Gastroesophageal sphincter (tissue), 4 donors: Measurements from ENCODE around the gene GRIA4. TPM values are rescaled to one million over a fixed set of nuclear protein-coding genes. Genes with fewer than 3 reads are reported as not detected.
"Not testable (repeated sequence)": the region's sequence is repeated elsewhere in the genome, so short reads cannot be mapped to it uniquely, and the experiment has no call there.

Experiments used
- ATAC-seq: fragments of 150-250 bp; one replicate; pipeline ENCODE4 v1.9.1; 2016; ENCODE audit warnings: mild to moderate bottlenecking, moderate library complexity
- H3K27ac ChIP-seq, 4 donors: fragments of 200-600 bp; sonication (generic) in 3 of 4; 1 replicate in 3 of 4; 2 replicates in 1 of 4; pipeline ENCODE4 v1.5.1; 2016 to 2019
- H3K27me3 ChIP-seq: fragments of 200-600 bp; sonication (generic); one replicate; pipeline ENCODE4 v1.5.1; 2019
- H3K36me3 ChIP-seq, 2 donors: fragments of 200-600 bp; sonication (generic); one replicate each; pipeline ENCODE4 v1.5.1; 2019; ENCODE audit warnings: control low read depth in 1 of 2
- H3K4me1 ChIP-seq, 3 donors: fragments of 200-600 bp; sonication (generic); 1 replicate in 2 of 3; 2 replicates in 1 of 3; pipeline ENCODE4 v1.5.1; 2016 to 2019; ENCODE audit warnings: control low read depth in 2 of 3
- H3K4me3 ChIP-seq, 2 donors: fragments of 200-600 bp; sonication (generic); one replicate each; pipeline ENCODE4 v1.5.1; 2019; ENCODE audit warnings: mild to moderate bottlenecking in 1 of 2, moderate library complexity in 1 of 2
- H3K9me3 ChIP-seq, 3 donors: fragments of 200-600 bp; sonication (generic); one replicate each; pipeline ENCODE4 v1.5.1; 2017 to 2019; ENCODE audit warnings: control low read depth in 2 of 3
- EP300 ChIP-seq: sonication (generic); formaldehyde crosslinking; IDR thresholded peaks from one replicate; pipeline ENCODE4 v1.6.1; 2017; ENCODE audit warnings: antibody characterized with exemption, mild to moderate bottlenecking
- POLR2A ChIP-seq, 2 donors: fragments of 450-650 bp; IDR thresholded peaks; one replicate each; pipeline ENCODE4 v1.6.1; 2017; ENCODE audit warnings: antibody characterized with exemption in 2 of 2, mild to moderate bottlenecking in 2 of 2, moderate library complexity in 1 of 2
- POLR2AphosphoS5 ChIP-seq: sonication (generic); formaldehyde crosslinking; IDR thresholded peaks from one replicate; pipeline ENCODE4 v1.6.1; 2017; ENCODE audit warnings: antibody characterized with exemption
- WGBS, 2 donors: methylation state at CpG; one replicate each; pipeline ENCODE4 v1.1.5; 2018; ENCODE audit warnings: low coverage in 1 of 2; 5-methylcytosine and 5-hydroxymethylcytosine counted together
- total RNA-seq, 4 donors: library from RNA; depleted of rRNA; stranded (reverse); fragments of >200 nt; gene quantifications; one replicate each; pipeline ENCODE4 v1.1.0, GENCODE V29; 2016
- TF ChIP-seq, protein P1 (sequence below), 4 experiments: fragments of 200-600 bp in 2 of 4; fragments of 450-650 bp in 2 of 4; sonication (generic) in 1 of 4; IDR thresholded peaks; one replicate each; pipeline ENCODE4 v1.5.1; 2017 to 2019; ENCODE audit warnings: antibody characterized with exemption in 4 of 4, mild to moderate bottlenecking in 2 of 4, moderate library complexity in 2 of 4

Gene GRIA4
- total RNA-seq, 4 donors from 2014 or later: 0.47 to 1.2 TPM; not detected in 2

DNA sequence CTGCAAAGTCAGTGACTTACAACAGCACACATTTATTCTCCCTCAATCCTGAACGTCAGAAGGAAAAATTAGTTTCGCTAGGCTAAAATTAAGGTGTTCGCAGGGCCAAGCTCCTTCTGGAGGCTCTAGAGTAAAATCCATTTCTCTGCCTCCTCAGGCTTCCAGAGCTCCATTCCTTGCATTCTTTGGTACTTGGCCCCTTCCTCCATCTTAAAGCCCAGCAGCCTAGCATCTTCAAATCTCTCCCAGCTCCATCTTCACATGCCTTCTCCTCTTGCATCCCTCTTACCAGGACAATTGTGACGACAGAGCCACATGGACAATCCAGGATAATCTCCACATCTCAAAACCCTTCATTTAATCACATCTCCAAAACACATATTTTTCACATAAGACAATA, 165.0 kb downstream of the GRIA4 start:
- ATAC-seq: no peak
- H3K4me1 ChIP-seq: no peaks in the 10 kb centered on the region
- H3K9me3 ChIP-seq: no peaks in the 10 kb centered on the region
- TF ChIP-seq POLR2A (IDR thresholded peaks at IDR 0.05): no peak
- no peaks in the 10 kb centered on the region for H3K36me3 ChIP-seq
- 78 to 84% methylated on average over 4 of the region's 4 CpGs for WGBS, 2 donors
- H3K4me3 ChIP-seq: no peak overlapping the region
- no peaks in the 10 kb centered on the region for H3K27me3 ChIP-seq
- H3K27ac ChIP-seq: no peak overlapping the region

DNA sequence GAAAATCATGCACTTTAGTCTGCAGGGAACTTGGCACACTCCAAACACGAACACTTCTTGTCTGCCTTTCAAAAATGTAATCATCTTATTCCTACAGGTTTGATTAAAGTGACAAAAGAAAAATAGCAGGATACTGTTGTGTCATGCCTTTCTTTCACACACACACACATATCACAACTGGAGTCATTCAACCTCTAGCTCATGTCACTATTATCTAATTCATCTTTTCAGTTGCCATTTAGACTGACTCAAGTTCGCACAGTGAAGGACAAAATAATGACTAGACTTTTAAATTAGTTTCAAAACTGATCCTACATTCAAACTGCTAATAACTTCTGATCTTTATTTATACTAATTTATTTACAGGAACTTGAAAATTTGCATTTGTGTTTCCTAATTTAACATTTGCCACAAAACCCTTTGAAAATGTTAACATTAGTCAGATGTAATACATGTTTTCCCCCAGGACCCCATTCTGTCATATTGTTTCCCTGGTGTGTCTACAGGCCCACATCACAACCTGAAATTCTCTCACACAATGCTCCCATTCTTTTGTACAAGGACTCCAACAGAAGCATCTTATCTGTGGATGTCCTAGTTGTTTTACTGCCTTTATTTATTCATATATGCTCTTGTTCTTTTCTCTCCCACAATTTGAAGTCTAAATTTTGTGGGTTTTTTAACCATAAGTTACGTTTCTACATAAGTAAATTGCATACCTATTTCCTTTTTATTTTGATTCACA, 171.1 kb downstream of the GRIA4 start:
- H3K27ac ChIP-seq: no peak overlapping the region
- no peaks in the 10 kb centered on the region for H3K9me3 ChIP-seq
- H3K4me1 ChIP-seq: no peaks in the 10 kb centered on the region
- no peak for ATAC-seq
- TF ChIP-seq, protein P1, sequence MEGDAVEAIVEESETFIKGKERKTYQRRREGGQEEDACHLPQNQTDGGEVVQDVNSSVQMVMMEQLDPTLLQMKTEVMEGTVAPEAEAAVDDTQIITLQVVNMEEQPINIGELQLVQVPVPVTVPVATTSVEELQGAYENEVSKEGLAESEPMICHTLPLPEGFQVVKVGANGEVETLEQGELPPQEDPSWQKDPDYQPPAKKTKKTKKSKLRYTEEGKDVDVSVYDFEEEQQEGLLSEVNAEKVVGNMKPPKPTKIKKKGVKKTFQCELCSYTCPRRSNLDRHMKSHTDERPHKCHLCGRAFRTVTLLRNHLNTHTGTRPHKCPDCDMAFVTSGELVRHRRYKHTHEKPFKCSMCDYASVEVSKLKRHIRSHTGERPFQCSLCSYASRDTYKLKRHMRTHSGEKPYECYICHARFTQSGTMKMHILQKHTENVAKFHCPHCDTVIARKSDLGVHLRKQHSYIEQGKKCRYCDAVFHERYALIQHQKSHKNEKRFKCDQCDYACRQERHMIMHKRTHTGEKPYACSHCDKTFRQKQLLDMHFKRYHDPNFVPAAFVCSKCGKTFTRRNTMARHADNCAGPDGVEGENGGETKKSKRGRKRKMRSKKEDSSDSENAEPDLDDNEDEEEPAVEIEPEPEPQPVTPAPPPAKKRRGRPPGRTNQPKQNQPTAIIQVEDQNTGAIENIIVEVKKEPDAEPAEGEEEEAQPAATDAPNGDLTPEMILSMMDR (IDR thresholded peaks at IDR 0.05): no peak
- TF ChIP-seq EP300 (no peak), POLR2AphosphoS5 (no peak), POLR2A (IDR thresholded peaks at IDR 0.05) (no peak)
- WGBS, 2 donors: 59 to 65% methylated on average over 3 of the region's 3 CpGs
- H3K4me3 ChIP-seq: no peak overlapping the region
- no peaks in the 10 kb centered on the region for H3K36me3 ChIP-seq
- H3K27me3 ChIP-seq: no peaks in the 10 kb centered on the region

DNA sequence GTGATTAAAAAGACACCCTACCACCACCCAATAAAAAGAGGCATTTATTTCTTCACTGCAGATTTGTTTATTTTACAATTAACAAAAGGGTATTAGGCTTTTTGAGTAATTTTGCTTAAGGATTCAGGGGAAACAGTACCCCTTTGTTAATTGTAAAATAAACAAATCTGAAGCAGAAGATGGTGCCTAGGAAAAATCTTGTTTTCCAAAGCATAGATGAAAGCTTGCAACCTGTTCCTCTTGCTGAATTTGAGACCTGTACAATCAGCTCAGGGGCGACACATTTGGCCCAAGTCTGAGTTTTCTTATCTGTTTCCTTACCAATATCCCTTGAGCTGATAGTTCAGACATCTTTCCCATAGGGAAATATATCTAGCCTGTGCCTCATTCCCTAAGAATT, 171.9 kb downstream of the GRIA4 start:
- no peaks in the 10 kb centered on the region for H3K36me3 ChIP-seq
- no peak for TF ChIP-seq POLR2A (IDR thresholded peaks at IDR 0.05)
- H3K9me3 ChIP-seq: no peaks in the 10 kb centered on the region
- 69 to 75% methylated on average over 1 of the region's 1 CpG for WGBS, 2 donors
- no peaks in the 10 kb centered on the region for H3K4me1 ChIP-seq
- ATAC-seq: no peak
- no peaks in the 10 kb centered on the region for H3K27me3 ChIP-seq
- H3K4me3 ChIP-seq: no peak overlapping the region
- H3K27ac ChIP-seq: no peak overlapping the region

DNA sequence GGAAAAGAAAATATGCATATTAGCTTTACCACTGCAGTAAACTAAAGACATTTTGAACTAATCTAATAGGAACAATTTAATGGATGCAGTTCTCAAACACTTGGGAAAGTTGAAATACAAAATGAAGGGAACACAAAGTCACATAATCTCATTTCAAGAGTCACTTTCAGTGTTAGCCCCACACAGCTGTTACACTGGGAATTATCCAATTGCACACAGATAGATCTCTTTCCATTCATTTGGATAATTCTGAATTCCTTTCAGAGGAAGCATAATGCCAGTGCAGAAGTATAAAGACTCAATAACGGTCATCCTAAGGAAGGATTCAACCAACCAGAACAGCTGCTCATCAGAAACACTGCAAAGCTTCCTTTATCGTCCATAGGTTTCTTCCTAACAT, 173.3 kb downstream of the GRIA4 start:
- 66 to 70% methylated on average over 2 of the region's 2 CpGs for WGBS, 2 donors
- no peaks in the 10 kb centered on the region for H3K4me1 ChIP-seq
- no peak for TF ChIP-seq POLR2AphosphoS5
- TF ChIP-seq EP300: no peak
- TF ChIP-seq, protein P1 (IDR thresholded peaks at IDR 0.05): no peak
- no peak for TF ChIP-seq POLR2A (IDR thresholded peaks at IDR 0.05)
- H3K27ac ChIP-seq: no peak overlapping the region
- H3K9me3 ChIP-seq: no peaks in the 10 kb centered on the region
- ATAC-seq: no peak
- H3K4me3 ChIP-seq: no peak overlapping the region
- no peaks in the 10 kb centered on the region for H3K27me3 ChIP-seq
- H3K36me3 ChIP-seq: no peaks in the 10 kb centered on the region

DNA sequence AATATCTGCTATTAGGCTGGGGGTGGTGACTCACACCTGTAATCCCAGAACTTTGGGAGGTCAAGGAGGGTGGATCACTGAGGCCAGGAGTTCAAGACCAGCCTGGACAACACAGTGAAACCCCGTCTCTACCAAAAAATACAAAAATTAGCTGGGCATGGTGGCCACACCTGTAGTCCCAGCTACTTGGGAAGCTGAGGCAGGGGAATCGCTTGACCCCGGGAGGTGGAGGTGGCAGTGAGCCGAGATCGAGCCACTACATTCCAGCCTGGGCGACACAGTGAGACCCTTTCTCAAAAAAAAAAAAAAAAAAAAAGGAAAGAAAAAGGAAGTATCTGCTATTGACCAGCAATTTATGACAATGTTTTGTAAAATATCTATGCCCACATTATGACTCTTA, 176.0 kb downstream of the GRIA4 start:
- 98 to 100% methylated on average over 6 of the region's 6 CpGs for WGBS, 2 donors
- not testable (repeated sequence) for H3K27me3 ChIP-seq, ATAC-seq, H3K9me3 ChIP-seq, H3K27ac ChIP-seq, H3K36me3 ChIP-seq, H3K4me3 ChIP-seq, H3K4me1 ChIP-seq

DNA sequence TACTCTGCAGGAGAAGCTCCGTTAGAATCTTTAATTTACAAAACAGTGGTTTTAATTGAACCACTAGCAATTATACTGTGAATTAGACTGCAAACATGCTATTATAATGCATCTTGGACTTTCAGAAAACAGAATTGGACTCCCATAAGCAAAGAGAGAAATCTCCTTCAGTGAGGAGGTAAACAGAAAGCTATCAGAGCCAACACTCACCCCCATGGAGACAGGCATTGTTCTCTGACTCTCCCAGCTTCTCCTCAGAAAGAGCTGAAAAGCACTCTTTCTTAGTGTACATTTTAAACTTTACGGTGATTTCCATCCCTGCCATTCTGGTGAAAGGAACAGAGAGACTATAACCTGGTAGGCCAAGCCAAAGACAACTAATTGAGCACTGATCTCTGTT, 176.9 kb downstream of the GRIA4 start:
- Histone ChIP-seq H3K36me3 (no peaks in the 10 kb centered on the region), H3K9me3 (no peaks in the 10 kb centered on the region), H3K27me3 (no peaks in the 10 kb centered on the region), H3K4me3 (no peak overlapping the region), H3K27ac (no peak overlapping the region), H3K4me1 (no peaks in the 10 kb centered on the region)
- TF ChIP-seq, protein P1 (IDR thresholded peaks at IDR 0.05): no peak
- TF ChIP-seq POLR2AphosphoS5: no peak
- 74 to 89% methylated on average over 2 of the region's 2 CpGs for WGBS, 2 donors
- no peak for ATAC-seq
